Measurements from ENCODE around the gene NISCH.

DNA sequence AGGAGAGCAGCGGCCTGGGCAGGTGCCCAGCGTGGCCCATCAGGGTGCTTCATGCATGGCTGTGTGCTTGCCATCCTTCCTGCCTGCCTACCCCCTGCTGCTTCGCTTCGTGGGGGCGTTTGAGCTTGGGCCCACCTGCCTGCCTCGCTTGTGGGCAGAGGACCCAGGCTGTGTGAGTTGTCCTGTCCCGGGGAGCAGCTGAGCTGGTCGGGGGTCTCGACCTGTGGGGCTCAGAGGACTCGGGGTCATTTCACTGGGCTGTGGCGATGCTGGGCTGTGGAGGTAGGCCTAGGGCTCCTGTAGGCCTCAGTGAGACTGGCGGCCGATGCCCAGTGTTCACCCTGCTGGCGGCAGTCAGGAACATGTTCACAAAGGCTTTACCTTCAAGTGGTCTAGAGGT, 27.7 kb downstream of the NISCH start:
- TF ChIP-seq EZH2 (IDR thresholded peaks at IDR 0.05; ENCODE audit: borderline replicate concordance, low read depth, low read length, severe bottlenecking): no peak
- TF ChIP-seq, protein P1, sequence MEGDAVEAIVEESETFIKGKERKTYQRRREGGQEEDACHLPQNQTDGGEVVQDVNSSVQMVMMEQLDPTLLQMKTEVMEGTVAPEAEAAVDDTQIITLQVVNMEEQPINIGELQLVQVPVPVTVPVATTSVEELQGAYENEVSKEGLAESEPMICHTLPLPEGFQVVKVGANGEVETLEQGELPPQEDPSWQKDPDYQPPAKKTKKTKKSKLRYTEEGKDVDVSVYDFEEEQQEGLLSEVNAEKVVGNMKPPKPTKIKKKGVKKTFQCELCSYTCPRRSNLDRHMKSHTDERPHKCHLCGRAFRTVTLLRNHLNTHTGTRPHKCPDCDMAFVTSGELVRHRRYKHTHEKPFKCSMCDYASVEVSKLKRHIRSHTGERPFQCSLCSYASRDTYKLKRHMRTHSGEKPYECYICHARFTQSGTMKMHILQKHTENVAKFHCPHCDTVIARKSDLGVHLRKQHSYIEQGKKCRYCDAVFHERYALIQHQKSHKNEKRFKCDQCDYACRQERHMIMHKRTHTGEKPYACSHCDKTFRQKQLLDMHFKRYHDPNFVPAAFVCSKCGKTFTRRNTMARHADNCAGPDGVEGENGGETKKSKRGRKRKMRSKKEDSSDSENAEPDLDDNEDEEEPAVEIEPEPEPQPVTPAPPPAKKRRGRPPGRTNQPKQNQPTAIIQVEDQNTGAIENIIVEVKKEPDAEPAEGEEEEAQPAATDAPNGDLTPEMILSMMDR (IDR thresholded peaks at IDR 0.05; ENCODE audit: extremely low read depth in 1 of 2, insufficient read depth in 1 of 2, low read depth in 1 of 2, low read length in 2 of 2): no peak
- TF ChIP-seq MYC (IDR thresholded peaks at IDR 0.05; ENCODE audit: low read depth, low read length): no peak
- no peak for TF ChIP-seq GATA2 (IDR thresholded peaks at IDR 0.05; ENCODE audit: insufficient read depth, insufficient read length, low read depth, low read length)
- no peak for TF ChIP-seq POLR2AphosphoS5 (IDR thresholded peaks at IDR 0.05; ENCODE audit: insufficient read depth, low read depth, low read length)
- no peak for TF ChIP-seq JUN (IDR thresholded peaks at IDR 0.05; ENCODE audit: borderline replicate concordance, insufficient read depth, insufficient read length, low read depth)
- TF ChIP-seq, protein P2, sequence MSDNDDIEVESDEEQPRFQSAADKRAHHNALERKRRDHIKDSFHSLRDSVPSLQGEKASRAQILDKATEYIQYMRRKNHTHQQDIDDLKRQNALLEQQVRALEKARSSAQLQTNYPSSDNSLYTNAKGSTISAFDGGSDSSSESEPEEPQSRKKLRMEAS (IDR thresholded peaks at IDR 0.05; ENCODE audit: insufficient read depth, insufficient read length): no peak
- TF ChIP-seq POLR2A (IDR thresholded peaks at IDR 0.05; ENCODE audit: low read depth, low read length): no peak
- TF ChIP-seq FOS (IDR thresholded peaks at IDR 0.05; ENCODE audit: borderline replicate concordance, insufficient read depth, low read length): no peak

Data from endothelial cell of umbilical vein (primary cell).